Stomach smooth muscle (tissue), 2 donors: ENCODE data around the gene ARF1.

Experiments used
- H3K27ac ChIP-seq: one replicate; pipeline ENCODE4 v1.7.0; 2013; ENCODE audit warnings: mild to moderate bottlenecking, low read length, inconsistent platforms
- H3K27me3 ChIP-seq, 2 donors: one replicate each; pipeline ENCODE4 v1.7.0; 2013; ENCODE audit warnings: low read length in 2 of 2; ENCODE audit not compliant: insufficient read depth in 2 of 2, control insufficient read depth in 1 of 2
- H3K36me3 ChIP-seq, 2 donors: one replicate each; pipeline ENCODE4 v1.7.0; 2013; ENCODE audit warnings: low read length in 2 of 2; ENCODE audit not compliant: control insufficient read depth in 2 of 2, insufficient read depth in 2 of 2
- H3K4me1 ChIP-seq: one replicate; pipeline ENCODE4 v1.7.0; 2013; ENCODE audit warnings: low read length; ENCODE audit not compliant: control insufficient read depth, insufficient read depth
- H3K4me3 ChIP-seq, 2 donors: one replicate each; pipeline ENCODE4 v1.7.0; 2013; ENCODE audit warnings: low read length in 2 of 2
- H3K9ac ChIP-seq, 2 donors: one replicate each; pipeline ENCODE4 v1.7.0; 2013; ENCODE audit warnings: low read length in 2 of 2, mild to moderate bottlenecking in 1 of 2
- H3K9me3 ChIP-seq, 2 donors: one replicate each; pipeline ENCODE4 v1.7.0; 2013; ENCODE audit warnings: low read length in 2 of 2; ENCODE audit not compliant: control insufficient read depth in 2 of 2
- donor health status: healthy.
- donor health status: Pancreatic carcinoma.

ARF1 gene

GRCh38 chr1:228063251-228064191 is 19.0 kb upstream of the ARF1 start:
- peaks cover 78 to 88% of the 10 kb centered on the region in 2 donors for H3K27me3 ChIP-seq

DNA sequence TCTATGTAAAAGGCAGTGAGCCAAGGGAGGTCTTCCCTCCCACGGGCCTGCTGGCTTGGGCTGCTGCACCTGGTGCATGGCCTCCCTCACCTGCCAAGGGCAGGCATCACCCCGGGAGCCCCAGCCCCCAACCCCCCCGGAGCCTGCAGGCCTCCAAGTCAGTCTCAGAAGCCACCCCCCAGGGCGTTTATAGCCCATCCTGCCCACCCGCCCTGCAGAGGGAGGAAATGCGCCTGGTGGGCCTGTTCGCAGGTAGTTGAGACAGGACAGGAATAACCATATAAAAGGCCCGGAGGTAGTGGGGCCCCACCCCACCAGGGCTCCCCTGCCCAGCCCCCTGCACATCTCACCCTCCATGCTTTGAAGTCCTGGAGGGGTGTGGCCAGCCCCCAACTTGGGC is 18.2 kb upstream of the ARF1 start:
- Histone ChIP-seq H3K9ac (no peak overlapping the region), H3K27me3 (peaks cover 75 to 84% of the 10 kb centered on the region in 2 donors)

More at GRCh38 chr1:228063251-228064191, 19.0 kb upstream of the ARF1 start:
- Histone ChIP-seq H3K27ac (no peak overlapping the region), H3K4me3 (no peak overlapping the region), H3K9me3 (no peaks in the 10 kb centered on the region), H3K9ac (no peak overlapping the region), H3K36me3 (no peaks in the 10 kb centered on the region), H3K4me1 (peaks cover 14% of the 10 kb centered on the region)

GRCh38 chr1:228064741-228065542 is 17.6 kb upstream of the ARF1 start:
- Histone ChIP-seq H3K9me3 (no peaks in the 10 kb centered on the region), H3K27ac (no peak overlapping the region), H3K4me1 (peaks cover 9% of the 10 kb centered on the region), H3K4me3 (no peak overlapping the region), H3K9ac (no peak overlapping the region), H3K27me3 (peaks cover 71 to 78% of the 10 kb centered on the region in 2 donors), H3K36me3 (no peaks in the 10 kb centered on the region)

More for the DNA sequence above, 18.2 kb upstream of the ARF1 start:
- Histone ChIP-seq H3K36me3 (no peaks in the 10 kb centered on the region), H3K9me3 (no peaks in the 10 kb centered on the region), H3K4me1 (peaks cover 12% of the 10 kb centered on the region), H3K27ac (no peak overlapping the region), H3K4me3 (no peak overlapping the region)

DNA sequence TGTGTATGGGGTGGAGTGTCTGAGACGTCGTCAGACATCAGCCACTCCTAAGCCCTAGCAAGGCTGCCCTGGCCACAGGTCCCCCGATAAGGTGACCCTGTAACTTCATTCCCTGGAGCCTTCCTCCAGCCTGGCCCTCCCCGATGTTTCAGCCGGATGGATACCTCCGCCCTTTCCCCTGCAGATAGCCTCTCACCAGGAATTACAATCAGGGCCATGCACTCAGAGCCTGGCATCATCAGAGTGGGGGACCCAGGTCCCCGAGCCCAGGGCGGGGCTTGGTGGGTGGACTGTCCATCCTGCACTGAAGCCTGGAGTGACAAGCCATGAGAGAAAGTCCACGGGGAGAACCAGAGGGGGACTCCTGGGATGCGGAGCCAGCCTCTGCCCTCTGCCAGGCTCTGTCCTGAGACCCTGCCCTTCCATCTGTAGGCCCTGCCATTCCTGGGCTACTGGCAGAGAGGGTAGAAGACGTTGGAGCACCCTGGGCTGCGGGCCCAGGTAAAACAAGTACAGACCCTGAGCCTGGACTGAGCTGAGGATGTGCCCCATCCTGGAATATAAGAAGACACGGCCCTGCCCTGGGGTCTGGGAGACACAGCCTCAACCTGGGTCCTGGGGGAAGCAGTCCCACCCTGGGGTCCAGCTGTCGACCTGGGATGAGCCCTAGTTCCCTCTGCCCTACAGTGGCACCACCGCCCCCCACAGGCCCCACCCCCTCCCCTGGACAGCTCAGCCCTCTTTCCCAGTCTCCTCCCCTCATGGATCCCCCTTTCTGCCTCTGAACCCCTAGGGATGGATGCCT is 16.8 kb upstream of the ARF1 start:
- Histone ChIP-seq H3K36me3 (no peaks in the 10 kb centered on the region), H3K9me3 (no peaks in the 10 kb centered on the region), H3K4me3 (no peak overlapping the region), H3K27ac (no peak overlapping the region), H3K4me1 (peaks cover under 1% of the 10 kb centered on the region), H3K27me3 (peaks cover 66 to 73% of the 10 kb centered on the region in 2 donors), H3K9ac (no peak overlapping the region)

GRCh38 chr1:228066416-228066815 is 16.1 kb upstream of the ARF1 start:
- Histone ChIP-seq H3K36me3 (no peaks in the 10 kb centered on the region), H3K9ac (no peak overlapping the region), H3K4me3 (no peak overlapping the region), H3K9me3 (no peaks in the 10 kb centered on the region), H3K27ac (no peak overlapping the region), H3K4me1 (no peaks in the 10 kb centered on the region), H3K27me3 (peaks cover 65 to 69% of the 10 kb centered on the region in 2 donors)

DNA sequence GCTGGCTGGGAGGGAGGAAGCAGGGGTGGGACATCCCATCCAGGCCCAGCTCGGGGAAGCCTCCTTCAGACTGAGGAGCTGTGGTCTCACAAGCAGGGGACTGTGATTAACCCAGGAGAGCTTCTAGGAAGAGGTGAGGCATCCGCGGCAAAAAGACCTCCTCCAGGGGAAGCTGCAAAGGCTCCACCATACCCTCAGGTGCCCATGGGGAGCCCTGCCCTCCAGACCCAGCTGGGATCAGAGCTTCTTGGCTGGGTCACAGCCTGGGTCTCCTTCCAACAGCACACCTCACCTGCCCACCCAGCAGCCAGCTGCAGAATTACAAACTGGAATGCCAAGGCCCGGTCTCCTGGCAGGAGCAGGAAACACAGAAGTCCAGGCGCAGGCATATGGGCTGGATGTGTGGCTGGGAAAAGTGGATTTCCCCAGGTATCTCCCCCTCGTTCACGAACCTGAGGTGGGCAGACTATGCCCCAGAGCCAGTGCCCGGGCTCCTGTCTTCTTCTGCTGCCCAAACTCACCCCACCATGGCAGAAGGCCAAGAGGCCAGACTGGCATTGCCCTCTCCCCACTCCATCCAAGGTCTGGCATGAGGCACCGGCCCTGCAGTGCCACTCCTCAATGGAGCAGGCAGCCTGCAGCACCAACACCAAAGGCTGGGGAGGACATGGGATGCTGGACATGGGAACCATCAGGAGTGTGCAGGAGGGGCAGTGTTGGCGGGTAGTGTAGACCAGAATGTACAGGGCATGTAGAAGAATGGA is 15.4 kb upstream of the ARF1 start:
- Histone ChIP-seq H3K9me3 (no peaks in the 10 kb centered on the region), H3K36me3 (no peaks in the 10 kb centered on the region), H3K27me3 (peaks cover 63% of the 10 kb centered on the region in 2 donors), H3K4me3 (no peak overlapping the region), H3K4me1 (no peaks in the 10 kb centered on the region), H3K9ac (no peak overlapping the region), H3K27ac (no peak overlapping the region)

DNA sequence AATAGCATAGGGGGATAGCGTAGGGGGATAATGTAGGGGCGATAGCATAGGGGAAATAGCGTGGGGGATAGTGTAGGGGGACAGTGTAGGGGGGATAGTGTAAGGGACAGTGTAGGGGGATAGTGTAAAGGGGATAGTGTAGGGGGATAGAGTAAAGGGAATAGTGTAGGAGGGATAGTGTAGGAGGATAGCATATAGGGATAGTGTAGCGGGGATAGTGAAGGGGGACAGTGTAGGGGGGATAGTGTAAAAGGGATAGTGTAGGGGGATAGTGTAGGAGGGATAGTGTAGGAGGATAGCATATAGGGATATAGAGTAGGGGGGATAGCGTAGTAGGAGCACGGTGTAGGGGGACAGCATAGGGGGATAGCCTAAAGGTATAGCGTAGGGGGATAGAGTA is 14.1 kb upstream of the ARF1 start:
- H3K4me1 ChIP-seq = no peaks in the 10 kb centered on the region
- no peaks in the 10 kb centered on the region for H3K9me3 ChIP-seq
- no peak overlapping the region for H3K27ac ChIP-seq
- H3K9ac ChIP-seq = no peak overlapping the region
- no peak overlapping the region for H3K4me3 ChIP-seq
- H3K36me3 ChIP-seq = no peaks in the 10 kb centered on the region
- H3K27me3 ChIP-seq = peaks cover 55 to 66% of the 10 kb centered on the region in 2 donors

DNA sequence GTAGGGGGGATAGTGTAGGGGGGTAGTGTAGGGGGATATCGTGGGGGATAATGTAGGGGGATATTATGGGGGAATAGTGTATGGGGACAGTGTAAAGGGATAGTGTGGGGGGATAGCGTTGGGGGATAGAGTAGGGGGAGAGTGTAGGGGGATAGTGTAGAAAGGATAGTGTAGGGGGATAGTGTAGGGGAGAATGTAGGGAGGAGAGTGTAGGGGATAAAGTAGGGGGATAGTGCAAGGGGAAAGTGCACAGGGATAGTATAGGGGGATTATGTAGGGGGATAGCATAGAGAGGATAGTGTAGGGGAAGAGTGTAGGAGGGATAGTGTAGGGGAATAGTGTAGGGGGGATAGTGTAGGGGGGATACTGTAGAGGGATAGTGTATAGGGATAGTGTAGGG is 12.3 kb upstream of the ARF1 start:
- no peak overlapping the region for H3K4me3 ChIP-seq
- H3K27me3 ChIP-seq = peaks cover 40 to 48% of the 10 kb centered on the region in 2 donors
- no peak overlapping the region for H3K9ac ChIP-seq
- H3K4me1 ChIP-seq = no peaks in the 10 kb centered on the region
- H3K27ac ChIP-seq = no peak overlapping the region
- no peaks in the 10 kb centered on the region for H3K36me3 ChIP-seq
- no peaks in the 10 kb centered on the region for H3K9me3 ChIP-seq

- Histone ChIP-seq H3K27me3 (peaks cover 33 to 42% of the 10 kb centered on the region in 2 donors), H3K4me3 (no peak overlapping the region), H3K27ac (no peak overlapping the region), H3K36me3 (no peaks in the 10 kb centered on the region), H3K9ac (no peak overlapping the region), H3K9me3 (no peaks in the 10 kb centered on the region), H3K4me1 (no peaks in the 10 kb centered on the region)
These were observed 11.7 kb upstream of the ARF1 start for GRCh38 chr1:228070851-228071250.
